MCF 10A (cell line): ENCODE measurements around the gene PDE7B. TPM values are rescaled to one million over a fixed set of nuclear protein-coding genes. Genes with fewer than 3 reads are reported as not detected.

Experiments used
- BruUV-seq: library from RNA; stranded (reverse); fragments of 400-500 nt; replicated peaks from 2 replicates; lab custom pipeline; 2021; lab: Mats Ljungman, UMichigan
- CTCF ChIA-PET: fragments of 300-600 bp; sonication (Branson Sonifier 250); formaldehyde crosslinking; extraction: SDS; loops from one replicate; lab custom pipeline; 2021; ENCODE audit warnings: antibody characterized with exemption, inconsistent platforms; lab: Yijun Ruan, JAX
- POLR2A ChIA-PET: fragments of 300-600, 350-650 bp; sonication (Branson Sonifier 250); formaldehyde crosslinking; extraction: SDS; loops from one replicate; lab custom pipeline; 2020; ENCODE audit warnings: antibody characterized with exemption, inconsistent platforms; lab: Yijun Ruan, JAX
- DNase-seq: peaks from one replicate; pipeline ENCODE4 v3.0.0-alpha.2; 2018; ENCODE audit not compliant: unreplicated experiment
- H3K27ac Mint-ChIP-seq: one replicate; pipeline ENCODE4 v1.8.0; 2022; ENCODE audit warnings: mild to moderate bottlenecking, low read depth, mixed read lengths; ENCODE audit not compliant: unreplicated experiment
- H3K27me3 Mint-ChIP-seq: one replicate; pipeline ENCODE4 v1.8.0; 2022; ENCODE audit warnings: mixed read lengths; ENCODE audit not compliant: insufficient read depth, unreplicated experiment
- H3K36me3 Mint-ChIP-seq: one replicate; pipeline ENCODE4 v1.8.0; 2022; ENCODE audit warnings: mild to moderate bottlenecking, moderate library complexity, mixed read lengths; ENCODE audit not compliant: insufficient read depth, unreplicated experiment
- H3K4me1 Mint-ChIP-seq: one replicate; pipeline ENCODE4 v1.8.0; 2022; ENCODE audit warnings: mixed read lengths; ENCODE audit not compliant: insufficient read depth, unreplicated experiment
- H3K4me3 Mint-ChIP-seq: one replicate; pipeline ENCODE4 v1.8.0; 2022; ENCODE audit warnings: mild to moderate bottlenecking, moderate library complexity, mixed read lengths; ENCODE audit not compliant: unreplicated experiment
- H3K9me3 Mint-ChIP-seq: one replicate; pipeline ENCODE4 v1.8.0; 2022; ENCODE audit warnings: mixed read lengths; ENCODE audit not compliant: unreplicated experiment
- intact Hi-C: fragments of 100-400 bp; cut with micrococcal nuclease; formaldehyde crosslinking; loops from 2 replicates; pipeline ENCODE4 v1.14.1; 2022
- total RNA-seq: library from RNA; stranded (reverse); gene quantifications from 2 replicates; pipeline ENCODE4 v1.2.3, GENCODE V29; 2022
- TF ChIP-seq, protein P1 (sequence below): fragments of 200-600 bp; IDR thresholded peaks from one replicate; pipeline ENCODE4 v1.8.0; 2022; ENCODE audit warnings: antibody characterized with exemption, mild to moderate bottlenecking; ENCODE audit not compliant: unreplicated experiment

The PDE7B gene
- total RNA-seq, 1 experiment from 2014 or later = 1.4 TPM

DNA sequence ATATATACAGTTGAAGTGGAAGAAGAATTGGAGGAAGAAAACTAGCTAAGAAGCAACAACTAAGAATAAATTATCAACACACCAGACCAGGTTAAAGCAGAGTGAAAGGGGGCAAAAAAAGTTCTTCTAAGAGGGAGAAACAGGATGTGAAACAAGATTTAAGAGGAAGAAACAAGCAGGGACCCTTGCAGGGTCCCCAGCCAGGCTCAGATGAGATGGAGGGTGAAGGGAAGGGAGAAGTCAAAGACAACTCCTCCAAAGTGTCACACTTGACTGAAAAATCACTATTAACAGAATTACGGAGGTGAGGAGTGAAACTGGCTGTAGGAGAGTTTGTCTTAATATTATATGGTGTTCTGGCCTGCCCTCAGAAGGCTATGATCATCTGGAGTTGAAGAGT is 333.2 kb downstream of the PDE7B start:
- Mint-ChIP-seq H3K27me3 (no peaks in the 10 kb centered on the region), H3K36me3 (peaks cover 5% of the 10 kb centered on the region), H3K4me3 (no peak overlapping the region), H3K9me3 (no peaks in the 10 kb centered on the region), H3K4me1 (no peaks in the 10 kb centered on the region), H3K27ac (no peak overlapping the region)
- ChIA-PET POLR2A (no interaction called here), CTCF (no interaction called here)
- intact Hi-C loops = no loop called here
- BruUV-seq = no TSS peak
- DNase-seq = no peak
- TF ChIP-seq, protein P1, sequence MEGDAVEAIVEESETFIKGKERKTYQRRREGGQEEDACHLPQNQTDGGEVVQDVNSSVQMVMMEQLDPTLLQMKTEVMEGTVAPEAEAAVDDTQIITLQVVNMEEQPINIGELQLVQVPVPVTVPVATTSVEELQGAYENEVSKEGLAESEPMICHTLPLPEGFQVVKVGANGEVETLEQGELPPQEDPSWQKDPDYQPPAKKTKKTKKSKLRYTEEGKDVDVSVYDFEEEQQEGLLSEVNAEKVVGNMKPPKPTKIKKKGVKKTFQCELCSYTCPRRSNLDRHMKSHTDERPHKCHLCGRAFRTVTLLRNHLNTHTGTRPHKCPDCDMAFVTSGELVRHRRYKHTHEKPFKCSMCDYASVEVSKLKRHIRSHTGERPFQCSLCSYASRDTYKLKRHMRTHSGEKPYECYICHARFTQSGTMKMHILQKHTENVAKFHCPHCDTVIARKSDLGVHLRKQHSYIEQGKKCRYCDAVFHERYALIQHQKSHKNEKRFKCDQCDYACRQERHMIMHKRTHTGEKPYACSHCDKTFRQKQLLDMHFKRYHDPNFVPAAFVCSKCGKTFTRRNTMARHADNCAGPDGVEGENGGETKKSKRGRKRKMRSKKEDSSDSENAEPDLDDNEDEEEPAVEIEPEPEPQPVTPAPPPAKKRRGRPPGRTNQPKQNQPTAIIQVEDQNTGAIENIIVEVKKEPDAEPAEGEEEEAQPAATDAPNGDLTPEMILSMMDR = no peak

DNA sequence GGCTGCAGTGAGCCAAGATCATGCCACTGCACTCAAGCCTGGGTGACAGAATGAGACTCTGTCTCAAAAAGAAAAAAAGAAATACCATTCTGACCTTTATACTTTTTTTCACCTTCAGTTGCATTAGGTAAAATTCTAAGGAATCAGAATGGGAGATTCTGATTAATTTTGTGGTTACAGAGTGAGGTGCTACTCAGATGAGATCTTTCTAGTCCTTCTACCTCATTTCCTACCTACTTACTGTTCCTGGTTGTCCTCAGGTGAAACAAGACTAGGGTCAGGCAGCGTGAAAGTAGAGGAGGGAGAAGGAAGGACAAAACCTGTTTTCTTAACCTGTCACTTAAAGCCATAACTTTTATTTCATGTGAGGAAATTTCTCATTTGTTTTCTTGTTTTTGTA is 334.9 kb downstream of the PDE7B start:
- TF ChIP-seq, protein P1 = no peak
- H3K27ac Mint-ChIP-seq = no peak overlapping the region
- H3K36me3 Mint-ChIP-seq = peaks cover 6% of the 10 kb centered on the region
- ChIA-PET CTCF (no interaction called here), POLR2A (no interaction called here)
- no peaks in the 10 kb centered on the region for H3K9me3 Mint-ChIP-seq
- DNase-seq = no peak
- no peaks in the 10 kb centered on the region for H3K27me3 Mint-ChIP-seq
- H3K4me1 Mint-ChIP-seq = no peaks in the 10 kb centered on the region
- intact Hi-C loops = no loop called here
- BruUV-seq = no TSS peak
- H3K4me3 Mint-ChIP-seq = no peak overlapping the region

- Mint-ChIP-seq H3K27me3 (no peaks in the 10 kb centered on the region), H3K4me1 (no peaks in the 10 kb centered on the region), H3K4me3 (no peak overlapping the region), H3K27ac (no peak overlapping the region), H3K9me3 (no peaks in the 10 kb centered on the region), H3K36me3 (peaks cover 12% of the 10 kb centered on the region)
- ChIA-PET CTCF (interaction anchor here (0.7 kb wide), 1 partner anchor 12 kb away, joined by 3 read pairs; no protein-coding TSS in a partner anchor), POLR2A (interaction anchor here (0.6 to 1.3 kb wide), 2 partner anchors 14 to 1946 kb away, joined by 3 read pairs; no protein-coding TSS in a partner anchor)
- TF ChIP-seq, protein P1 = no peak
- BruUV-seq = no TSS peak
- DNase-seq = no peak
- intact Hi-C loops = no loop called here
Measured at GRCh38 chr6:136188486-136188885, 337.0 kb downstream of the PDE7B start.

GRCh38 chr6:136189104-136189503 is 337.6 kb downstream of the PDE7B start:
- Mint-ChIP-seq H3K9me3 (no peaks in the 10 kb centered on the region), H3K27ac (no peak overlapping the region), H3K4me1 (no peaks in the 10 kb centered on the region), H3K27me3 (no peaks in the 10 kb centered on the region), H3K36me3 (peaks cover 12% of the 10 kb centered on the region), H3K4me3 (no peak overlapping the region)
- no peak for DNase-seq
- CTCF ChIA-PET = interaction anchor here (0.7 kb wide), 1 partner anchor 12 kb away, joined by 3 read pairs; no protein-coding TSS in a partner anchor
- intact Hi-C loops = no loop called here
- no TSS peak for BruUV-seq
- POLR2A ChIA-PET = interaction anchor here (0.6 to 1.3 kb wide), 3 partner anchors 13 to 1946 kb away, joined by 3 read pairs; no protein-coding TSS in a partner anchor
- TF ChIP-seq, protein P1 = no peak
